ENCODE data around the gene PTPRG.

The PTPRG gene

DNA sequence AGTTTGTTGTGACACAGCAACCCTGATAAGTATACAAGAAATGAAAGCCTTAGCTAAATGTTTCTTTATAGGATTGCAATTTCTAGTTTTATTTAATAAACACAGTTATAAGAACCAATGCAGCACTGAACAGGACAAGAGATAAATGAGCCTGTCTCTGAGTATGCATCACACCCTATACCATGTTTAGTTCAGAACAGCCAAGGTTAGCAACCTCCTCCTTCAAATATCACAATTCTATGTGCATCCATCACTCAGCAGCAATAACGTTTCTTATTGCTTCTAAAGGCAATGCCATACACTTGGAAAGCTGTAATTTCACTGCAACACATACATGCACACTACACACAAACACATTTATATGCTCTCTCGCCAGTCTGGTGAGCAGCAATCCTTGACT is 280.6 kb downstream of the PTPRG start:
- DNase-seq = no peak

DNA sequence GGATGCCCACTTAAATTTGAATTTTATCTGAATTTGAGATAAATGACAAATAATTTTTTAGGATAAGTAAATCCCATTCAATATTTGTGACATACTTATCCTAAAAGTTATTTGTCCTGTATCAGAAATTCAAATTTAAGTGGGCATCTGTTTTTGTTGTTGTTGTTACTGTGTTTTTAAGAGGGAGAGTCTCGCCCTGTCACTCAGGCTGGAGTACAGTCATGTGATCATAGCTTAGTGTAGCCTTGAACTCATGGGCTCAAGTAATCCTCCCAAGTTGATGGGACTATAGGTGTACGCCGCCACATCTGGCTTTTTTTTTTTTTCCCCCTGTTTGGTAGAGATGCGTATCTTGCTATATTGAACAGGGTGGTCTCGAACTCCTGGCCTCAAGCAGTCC is 283.0 kb downstream of the PTPRG start:
- no peak for DNase-seq

GRCh38 chr3:61846488-61846887 is 285.1 kb downstream of the PTPRG start:
- no peak for DNase-seq

DNA sequence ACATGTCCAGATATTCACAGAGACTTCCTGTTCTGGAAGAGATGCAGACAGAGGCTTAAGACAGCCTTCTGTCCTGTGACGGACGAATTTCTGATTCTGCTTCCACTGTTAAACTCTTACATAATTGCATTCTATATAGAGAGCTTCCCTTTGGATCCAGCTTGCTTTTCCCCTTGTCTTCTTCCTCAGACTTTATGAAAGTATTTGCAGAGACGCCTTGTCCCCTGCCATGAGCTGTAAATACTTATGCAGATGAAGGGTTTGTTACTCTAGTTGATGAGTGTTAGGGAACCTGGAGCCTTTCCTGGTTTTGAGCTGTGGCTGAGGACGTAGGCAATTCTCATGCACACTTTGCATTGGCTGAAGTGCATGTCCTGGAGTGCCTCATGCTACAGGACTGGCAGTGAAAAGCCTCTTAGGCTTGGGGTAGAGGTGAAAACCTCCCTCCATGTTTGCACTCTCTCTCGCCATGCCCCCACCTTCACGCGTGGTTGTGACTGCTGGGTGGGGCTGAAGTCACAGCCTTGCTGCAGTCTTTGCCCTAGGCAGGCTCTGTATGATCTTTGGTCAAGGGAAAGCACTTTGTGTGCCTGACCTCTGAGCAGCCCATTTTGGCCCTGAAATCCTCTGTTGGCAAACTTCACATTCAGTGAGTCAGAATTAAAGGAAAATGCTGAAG is 286.6 kb downstream of the PTPRG start:
- DNase-seq = no peak

GRCh38 chr3:61848885-61849284 is 287.5 kb downstream of the PTPRG start:
- no peak for DNase-seq

DNA sequence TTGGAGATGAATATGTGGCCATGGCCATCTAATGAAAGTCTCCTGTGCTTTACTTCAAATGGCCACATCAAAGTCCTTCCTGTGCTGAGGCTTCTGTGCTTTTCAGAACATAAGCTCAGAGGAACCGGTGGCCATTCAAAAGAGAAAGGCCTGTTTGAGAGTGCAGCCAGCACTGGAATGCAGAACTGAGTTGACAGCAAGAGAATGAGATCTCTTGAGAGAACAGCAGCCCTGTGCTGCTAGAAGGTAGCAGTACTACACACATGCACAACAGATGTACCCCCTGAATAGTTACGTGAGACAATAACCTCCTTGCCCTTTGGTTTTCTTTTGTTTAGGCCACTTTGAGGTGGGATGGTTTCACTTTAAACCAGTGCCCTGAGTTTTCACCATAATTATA is 292.5 kb downstream of the PTPRG start:
- DNase-seq = no peak

DNA sequence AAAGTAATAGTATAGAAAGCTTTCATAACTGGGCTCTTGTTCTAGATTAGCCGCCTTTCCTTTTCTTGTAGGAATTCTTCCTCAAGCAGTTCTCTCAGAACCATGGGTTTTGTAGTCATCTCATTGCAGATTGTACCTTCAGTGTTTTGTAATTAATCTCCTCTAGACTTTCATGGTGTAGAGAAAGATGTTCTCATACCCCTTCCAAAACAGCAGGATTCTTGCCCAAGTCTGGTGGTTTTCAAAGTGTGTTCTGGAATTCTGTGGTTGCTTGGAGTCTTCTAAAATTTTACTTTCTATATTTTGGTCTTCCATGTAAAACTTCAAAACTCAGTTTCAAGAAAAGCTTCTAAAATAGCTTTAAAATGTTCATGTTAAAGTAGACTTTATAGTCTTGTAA is 293.8 kb downstream of the PTPRG start:
- no peak for DNase-seq

DNA sequence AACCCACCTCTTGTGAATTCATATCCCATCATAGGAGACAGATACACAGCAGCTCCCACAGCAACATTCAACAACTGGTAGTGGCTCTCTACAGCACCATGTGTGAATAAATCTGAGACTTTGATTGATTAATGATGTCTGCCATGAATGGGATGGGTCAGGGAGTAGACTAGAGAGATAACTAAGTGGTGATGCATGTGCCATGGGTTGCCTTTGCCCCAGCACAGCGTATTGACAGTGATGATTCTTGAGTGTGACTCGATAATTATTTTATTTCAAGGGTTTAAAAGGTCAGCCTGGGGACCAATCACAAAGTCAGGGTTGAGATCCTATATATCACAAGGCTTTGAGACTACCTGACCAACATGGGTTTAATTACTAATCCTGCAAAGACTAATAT is 295.9 kb downstream of the PTPRG start:
- DNase-seq = no peak

- no peak for DNase-seq
These were observed 296.7 kb downstream of the PTPRG start for GRCh38 chr3:61858054-61858453.

- no peak for DNase-seq
These were observed 300.0 kb downstream of the PTPRG start for GRCh38 chr3:61861410-61861809.

DNA sequence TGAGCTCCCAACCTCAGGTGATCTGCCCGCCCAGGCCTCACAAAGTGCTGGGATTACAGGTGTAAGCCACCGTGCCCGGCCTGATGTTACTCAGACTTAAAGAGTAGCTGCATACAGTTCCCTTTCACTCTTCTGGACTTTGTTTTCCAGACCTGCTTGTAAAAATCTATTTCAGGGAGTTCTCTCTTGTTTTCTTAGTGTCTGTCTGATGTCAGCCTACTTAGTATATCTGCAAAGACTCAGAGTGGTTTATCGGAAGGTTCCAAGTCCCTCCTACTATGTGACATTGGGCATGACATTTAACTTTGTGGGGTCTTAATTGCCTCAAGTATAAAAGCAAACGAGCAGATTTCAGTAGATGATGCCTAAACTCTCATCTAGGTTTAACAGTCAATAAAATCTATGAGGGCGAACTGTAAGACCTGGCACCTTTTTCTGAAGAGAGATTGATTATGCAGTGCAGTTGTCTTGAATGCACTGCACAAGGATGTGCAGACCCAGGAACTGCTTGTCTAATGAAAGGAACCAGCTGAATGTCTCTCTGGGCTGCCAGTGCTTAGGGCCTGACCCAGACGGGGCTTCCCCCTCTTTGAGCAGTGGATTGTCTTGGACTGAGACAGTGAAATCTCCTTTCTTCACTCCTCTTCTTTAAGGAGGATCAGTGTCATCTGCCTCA is 301.4 kb downstream of the PTPRG start:
- DNase-seq = no peak

GRCh38 chr3:61863579-61863978 is 302.2 kb downstream of the PTPRG start:
- no peak for DNase-seq

GRCh38 chr3:61864886-61865285 is 303.5 kb downstream of the PTPRG start:
- no peak for DNase-seq

GRCh38 chr3:61865466-61866152 is 304.2 kb downstream of the PTPRG start:
- no peak for DNase-seq

DNA sequence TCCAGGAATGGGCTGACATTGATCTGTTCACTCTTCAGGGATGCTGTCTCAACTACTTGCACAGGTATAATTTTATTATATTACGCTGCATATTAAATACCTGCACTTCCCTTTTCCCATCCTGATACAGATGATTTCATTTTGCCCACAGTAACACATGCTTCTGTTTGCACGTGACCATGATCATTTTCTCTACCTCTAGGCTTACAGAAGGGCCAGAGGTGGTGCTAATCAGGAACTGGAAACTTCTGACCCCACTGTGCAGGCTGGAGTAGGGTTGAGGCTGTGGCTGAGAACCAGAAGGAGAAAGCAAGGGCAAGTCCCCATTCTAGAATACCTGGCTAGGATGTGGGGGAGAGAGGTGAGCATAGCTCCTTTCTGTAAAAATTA is 304.8 kb downstream of the PTPRG start:
- DNase-seq = no peak

- no peak for DNase-seq
These were observed 305.6 kb downstream of the PTPRG start for GRCh38 chr3:61866961-61867461.

DNA sequence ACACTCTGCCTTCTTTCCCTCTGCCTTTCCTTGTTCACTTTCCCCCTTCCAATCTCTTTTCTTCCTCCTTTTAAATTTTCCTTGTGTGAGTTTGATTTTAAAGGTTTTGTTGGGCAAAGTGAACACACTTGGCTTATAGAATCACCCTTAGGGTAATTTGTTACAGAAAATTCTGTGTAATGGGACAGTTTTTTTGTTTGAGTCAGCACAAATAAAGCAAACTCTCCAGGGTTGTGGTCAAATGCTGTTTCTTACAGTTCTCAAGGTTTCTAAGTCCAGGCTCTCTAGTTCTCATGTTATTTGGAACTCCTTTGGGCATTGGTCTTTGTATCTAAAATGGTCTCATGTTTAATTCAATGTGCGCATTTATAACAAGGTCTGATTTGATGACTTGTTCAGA is 307.1 kb downstream of the PTPRG start:
- DNase-seq = no peak

- no peak for DNase-seq
These were observed 308.0 kb downstream of the PTPRG start for GRCh38 chr3:61869371-61869770.

DNA sequence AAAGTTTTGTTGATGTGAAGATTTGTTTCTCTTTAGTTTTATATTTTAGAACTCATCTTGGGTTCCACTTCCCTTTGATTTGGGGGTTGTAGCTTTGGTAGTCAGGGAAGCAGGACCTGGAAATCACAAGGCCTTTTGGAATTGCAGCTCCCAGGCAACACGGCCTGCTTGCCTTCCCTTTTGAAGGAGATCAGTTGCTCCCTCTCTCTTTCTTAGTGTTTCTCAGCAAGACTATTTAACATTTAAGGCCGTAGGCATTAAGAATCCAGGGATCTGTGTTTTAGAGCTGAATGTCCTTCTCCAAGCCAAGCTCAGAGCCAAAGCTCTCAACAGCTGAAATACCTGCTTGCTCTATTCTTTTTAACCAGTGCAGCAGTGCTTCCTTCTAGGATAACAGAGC is 310.3 kb downstream of the PTPRG start:
- no peak for DNase-seq

- DNase-seq = no peak
These were observed 310.8 kb downstream of the PTPRG start for GRCh38 chr3:61872077-61872706.

- DNase-seq = no peak
These were observed 313.9 kb downstream of the PTPRG start for GRCh38 chr3:61875046-61875844.

DNA sequence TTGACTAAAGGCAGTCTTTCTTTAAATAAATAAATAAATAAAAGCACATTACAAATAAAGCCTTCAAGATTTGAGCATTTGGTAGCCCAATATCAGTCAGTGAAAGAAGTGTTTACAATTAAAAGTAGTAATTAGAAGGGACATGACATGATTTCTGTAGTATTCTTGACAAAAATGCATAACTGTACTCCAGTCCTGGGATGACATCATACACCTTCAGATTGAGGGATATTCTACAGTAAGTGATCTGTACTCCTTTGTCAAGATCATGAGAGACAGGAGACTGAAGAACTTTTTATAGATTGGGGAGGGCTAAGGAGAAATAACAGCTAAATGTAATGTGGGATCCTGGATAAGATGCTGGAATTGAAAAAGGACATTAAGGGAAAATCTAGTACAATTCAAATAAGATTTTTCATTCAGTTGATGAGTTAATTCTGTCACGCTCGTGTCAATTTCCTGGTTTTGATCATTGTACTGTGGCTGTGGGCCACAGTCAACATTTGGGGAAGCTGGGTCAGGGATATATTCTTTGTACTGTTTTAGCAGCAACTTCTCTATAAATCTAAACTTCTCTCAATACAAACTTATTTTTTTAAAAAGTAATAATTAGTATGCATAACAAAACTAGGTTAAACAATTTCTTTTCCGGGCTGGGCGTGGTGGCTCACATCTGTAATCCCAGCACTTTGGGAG is 314.8 kb downstream of the PTPRG start:
- DNase-seq = no peak
